Retinal pigment epithelial cell (primary cell): ENCODE measurements around the gene COL1A1.

Experiments used
- DNase-seq: peaks from one replicate; pipeline ENCODE4 v3.0.0-alpha.2; 2010; ENCODE audit warnings: low read depth
- H3K4me3 ChIP-seq: 2 replicates; pipeline ENCODE4 v1.5.1; 2011; ENCODE audit warnings: mild to moderate bottlenecking, low read length, control low read depth, moderate library complexity
- TF ChIP-seq, protein P1 (sequence below): conservative IDR thresholded peaks from 2 replicates; pipeline ENCODE4 v1.5.1; 2011; ENCODE audit warnings: low read depth, low read length, control low read depth, inconsistent platforms

COL1A1 gene

DNA sequence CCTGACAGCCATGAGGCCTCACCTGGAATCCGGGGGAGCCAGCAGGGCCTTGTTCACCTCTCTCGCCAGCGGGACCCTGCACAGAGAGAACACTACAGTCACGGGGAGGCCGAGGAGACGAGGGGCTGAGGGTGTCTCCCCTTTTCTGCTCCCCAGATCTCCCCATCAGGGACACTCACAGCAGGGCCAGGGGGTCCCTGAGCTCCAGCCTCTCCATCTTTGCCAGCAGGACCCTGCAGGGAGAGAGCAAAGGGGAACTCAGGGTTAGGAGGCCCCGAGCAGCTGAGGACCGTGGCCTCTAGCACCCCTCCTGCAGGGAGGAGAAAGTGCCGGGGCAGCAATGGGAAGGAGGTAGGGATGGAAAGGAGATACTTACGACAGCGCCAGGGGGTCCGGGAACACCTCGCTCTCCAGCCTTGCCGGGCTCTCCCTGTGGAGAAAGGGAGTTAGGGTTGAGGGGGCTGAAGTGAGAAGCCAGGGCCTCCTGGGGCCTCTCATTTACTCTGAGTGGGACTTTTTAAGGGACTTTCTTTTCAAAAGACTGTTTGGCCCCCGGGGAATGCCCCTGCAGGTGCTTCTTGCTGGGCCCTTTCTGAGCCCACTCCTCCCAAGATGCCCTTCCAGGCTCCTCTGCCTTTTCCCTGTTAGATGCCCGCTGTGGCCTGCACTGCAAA, 8.7 kb downstream of the COL1A1 start:
- TF ChIP-seq, protein P1, sequence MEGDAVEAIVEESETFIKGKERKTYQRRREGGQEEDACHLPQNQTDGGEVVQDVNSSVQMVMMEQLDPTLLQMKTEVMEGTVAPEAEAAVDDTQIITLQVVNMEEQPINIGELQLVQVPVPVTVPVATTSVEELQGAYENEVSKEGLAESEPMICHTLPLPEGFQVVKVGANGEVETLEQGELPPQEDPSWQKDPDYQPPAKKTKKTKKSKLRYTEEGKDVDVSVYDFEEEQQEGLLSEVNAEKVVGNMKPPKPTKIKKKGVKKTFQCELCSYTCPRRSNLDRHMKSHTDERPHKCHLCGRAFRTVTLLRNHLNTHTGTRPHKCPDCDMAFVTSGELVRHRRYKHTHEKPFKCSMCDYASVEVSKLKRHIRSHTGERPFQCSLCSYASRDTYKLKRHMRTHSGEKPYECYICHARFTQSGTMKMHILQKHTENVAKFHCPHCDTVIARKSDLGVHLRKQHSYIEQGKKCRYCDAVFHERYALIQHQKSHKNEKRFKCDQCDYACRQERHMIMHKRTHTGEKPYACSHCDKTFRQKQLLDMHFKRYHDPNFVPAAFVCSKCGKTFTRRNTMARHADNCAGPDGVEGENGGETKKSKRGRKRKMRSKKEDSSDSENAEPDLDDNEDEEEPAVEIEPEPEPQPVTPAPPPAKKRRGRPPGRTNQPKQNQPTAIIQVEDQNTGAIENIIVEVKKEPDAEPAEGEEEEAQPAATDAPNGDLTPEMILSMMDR: no peak
- DNase-seq: no peak
- no peak overlapping the region for H3K4me3 ChIP-seq

DNA sequence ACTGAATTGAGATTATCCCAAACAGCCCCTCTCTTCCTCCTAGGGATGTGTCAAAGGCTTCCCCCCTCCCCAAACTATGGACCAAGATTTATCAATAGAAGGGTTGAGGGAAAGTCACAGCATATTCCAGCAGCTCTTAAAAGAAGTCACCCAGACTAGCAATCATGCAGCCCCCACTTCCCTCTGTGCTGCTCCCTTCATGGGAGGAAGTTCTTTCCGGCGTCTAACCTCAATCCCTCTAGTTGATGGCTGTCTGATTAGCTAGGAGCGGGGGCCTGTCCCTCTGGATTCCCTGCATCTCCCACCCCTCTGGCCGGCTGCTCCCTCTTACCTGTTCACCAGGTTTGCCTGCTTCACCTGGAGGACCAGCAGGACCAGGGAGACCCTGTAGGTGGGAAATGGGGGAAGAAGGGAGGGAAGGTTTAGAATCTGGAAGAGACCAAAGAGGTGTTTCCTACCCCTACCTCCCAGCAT, 9.2 kb downstream of the COL1A1 start:
- TF ChIP-seq, protein P1: no peak
- no peak for DNase-seq
- H3K4me3 ChIP-seq: no peak overlapping the region

GRCh38 chr17:50191359-50192143, 9.9 kb downstream of the COL1A1 start:
- no peak for DNase-seq
- TF ChIP-seq, protein P1: no peak
- H3K4me3 ChIP-seq: no peak overlapping the region

GRCh38 chr17:50190603-50191358, 10.7 kb downstream of the COL1A1 start:
- TF ChIP-seq, protein P1: no peak
- H3K4me3 ChIP-seq: no peak overlapping the region
- DNase-seq: no peak

GRCh38 chr17:50190293-50190602, 11.2 kb downstream of the COL1A1 start:
- DNase-seq: no peak
- TF ChIP-seq, protein P1: no peak
- no peak overlapping the region for H3K4me3 ChIP-seq

GRCh38 chr17:50189550-50190292, 11.7 kb downstream of the COL1A1 start:
- no peak overlapping the region for H3K4me3 ChIP-seq
- no peak for DNase-seq

More at GRCh38 chr17:50189550-50190292, 11.7 kb downstream of the COL1A1 start:
- TF ChIP-seq, protein P1: no peak
